ENCODE data around the gene IFNAR2.
"Not testable (repeated sequence)": the region's sequence is repeated elsewhere in the genome, so short reads cannot be mapped to it uniquely, and the experiment has no call there.

IFNAR2 gene

DNA sequence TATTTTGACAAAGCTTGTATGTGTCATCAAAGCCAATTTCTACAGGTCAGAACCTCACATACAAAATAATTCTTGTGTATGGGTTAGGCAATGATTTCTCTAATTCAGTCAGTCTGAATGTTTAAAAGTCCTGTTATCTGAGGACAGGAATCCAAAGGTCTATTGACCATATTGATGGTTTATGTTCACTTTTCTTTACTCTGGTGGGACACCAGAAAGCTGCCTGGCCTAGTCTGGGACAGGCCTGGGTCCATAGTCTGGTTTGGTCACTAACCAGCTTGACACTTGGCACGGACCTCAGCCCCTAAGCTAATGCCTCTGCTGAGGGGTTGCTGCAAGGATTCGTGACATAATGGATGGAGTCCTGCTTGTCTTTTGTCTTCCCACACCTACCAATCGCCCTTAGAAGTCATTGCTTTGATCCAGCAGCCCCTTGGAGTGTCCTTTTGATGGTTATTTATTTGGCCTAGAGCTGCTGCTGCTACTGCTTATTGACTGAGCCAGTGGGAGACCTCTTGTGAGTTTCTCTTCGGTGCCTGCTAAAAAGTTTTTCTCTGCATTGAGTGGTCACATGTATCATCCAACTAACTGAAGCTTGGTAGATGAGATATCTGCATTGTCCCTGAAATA, 15.7 kb downstream of the IFNAR2 start:
- no peak for DNase-seq

DNA sequence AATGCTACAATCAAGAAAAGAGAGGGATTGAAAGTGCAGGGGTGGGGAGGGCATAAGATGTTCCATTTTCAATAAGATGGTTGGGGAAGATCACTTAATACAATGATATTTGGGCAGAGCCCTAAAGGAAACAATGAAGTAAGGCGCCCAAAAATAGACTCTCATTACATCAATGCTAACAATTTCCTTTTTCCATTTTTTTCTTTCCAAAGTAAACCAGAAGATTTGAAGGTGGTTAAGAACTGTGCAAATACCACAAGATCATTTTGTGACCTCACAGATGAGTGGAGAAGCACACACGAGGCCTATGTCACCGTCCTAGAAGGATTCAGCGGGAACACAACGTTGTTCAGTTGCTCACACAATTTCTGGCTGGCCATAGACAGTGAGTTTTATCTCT, 16.8 kb downstream of the IFNAR2 start:
- no peak for DNase-seq

DNA sequence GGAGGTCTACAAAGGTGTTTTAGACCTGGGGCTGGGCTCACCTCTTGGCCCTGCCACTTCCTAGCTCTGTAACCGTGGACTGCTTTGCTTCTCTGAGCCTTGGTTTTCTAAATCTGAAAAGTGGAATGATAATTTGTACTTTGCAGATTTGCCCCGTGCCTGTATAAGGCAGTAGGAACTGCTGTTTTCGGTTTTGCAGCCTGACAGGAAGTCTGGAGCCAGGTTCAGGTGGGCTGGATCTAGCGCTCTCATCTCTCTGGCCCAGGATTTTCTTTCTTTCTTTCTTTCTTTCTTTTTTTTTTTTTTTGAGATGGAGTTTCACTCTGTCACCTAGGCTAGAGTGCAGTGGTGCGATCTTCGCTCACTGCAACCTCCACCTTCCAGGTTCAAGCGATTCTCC, 17.2 kb downstream of the IFNAR2 start:
- DNase-seq: no peak

DNA sequence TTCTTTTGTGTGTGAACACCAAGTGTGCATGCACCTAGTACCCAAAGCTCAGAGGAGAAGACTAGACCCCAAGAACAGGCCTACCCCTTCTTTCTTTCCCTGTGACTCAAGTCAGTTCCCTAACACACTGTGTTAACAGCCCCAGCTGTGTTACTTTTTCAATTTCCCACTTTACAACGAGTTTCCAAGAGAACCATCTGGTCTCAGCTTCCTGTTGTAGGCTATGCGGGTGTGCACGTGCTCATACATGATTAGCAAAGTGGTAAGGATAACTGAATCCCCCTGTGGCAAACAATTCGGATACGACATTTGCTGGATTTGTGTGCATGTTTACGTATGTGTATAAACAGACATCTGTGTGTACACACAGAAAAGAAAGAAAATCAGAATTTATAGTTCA, 17.9 kb downstream of the IFNAR2 start:
- no peak for DNase-seq

DNA sequence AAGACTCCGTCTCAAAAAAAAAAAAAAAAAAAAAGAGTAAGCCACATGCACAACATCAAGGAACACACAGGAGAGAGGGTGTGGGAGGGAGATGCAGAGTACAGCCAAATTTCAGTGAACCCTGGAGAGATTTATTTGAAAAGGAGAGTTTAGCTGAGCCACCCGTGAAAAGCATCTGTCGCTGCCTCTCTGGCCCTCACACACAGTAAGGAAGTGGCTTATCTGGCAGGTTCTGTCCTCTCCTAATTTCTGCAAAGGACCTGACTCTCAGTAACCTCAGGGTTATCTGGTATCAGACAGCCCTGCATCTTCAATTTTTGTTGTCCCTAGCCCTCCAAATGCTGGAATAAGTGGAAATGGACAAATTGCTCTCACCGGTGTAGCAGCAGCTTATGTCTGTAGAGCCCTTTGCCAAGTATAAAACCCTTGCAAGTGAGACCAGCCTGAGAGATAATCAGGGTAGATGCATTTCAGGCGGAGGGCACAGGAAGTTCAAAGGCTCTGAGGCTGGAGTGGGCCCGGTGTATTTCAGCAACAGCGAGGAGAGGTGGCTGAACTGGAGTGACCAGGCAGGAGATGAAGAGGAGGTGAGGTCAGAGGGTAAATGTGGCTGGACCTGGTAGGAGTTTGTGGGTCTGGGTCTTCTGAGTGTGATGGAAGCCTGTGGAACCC, 19.7 kb downstream of the IFNAR2 start:
- DNase-seq: no peak

DNA sequence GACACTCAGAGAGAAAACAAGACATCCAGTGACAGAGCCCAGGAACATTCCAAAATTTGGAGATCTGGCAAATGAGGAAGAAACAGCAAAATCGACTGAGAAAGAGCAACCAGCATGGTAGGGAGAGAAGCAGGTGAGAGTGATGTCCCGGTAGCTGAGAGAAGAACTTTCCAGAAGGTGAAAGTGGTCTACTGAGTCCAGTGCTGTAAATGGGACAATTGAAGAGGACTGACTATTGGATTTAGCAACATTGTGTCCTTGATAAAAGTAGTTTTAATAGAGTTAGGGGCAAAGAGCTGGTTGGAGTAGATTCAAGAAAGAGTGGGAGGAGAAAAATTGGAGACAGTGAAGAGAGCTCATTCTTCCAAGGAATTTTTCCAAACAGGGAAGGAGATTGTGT, 21.4 kb downstream of the IFNAR2 start:
- DNase-seq: no peak

DNA sequence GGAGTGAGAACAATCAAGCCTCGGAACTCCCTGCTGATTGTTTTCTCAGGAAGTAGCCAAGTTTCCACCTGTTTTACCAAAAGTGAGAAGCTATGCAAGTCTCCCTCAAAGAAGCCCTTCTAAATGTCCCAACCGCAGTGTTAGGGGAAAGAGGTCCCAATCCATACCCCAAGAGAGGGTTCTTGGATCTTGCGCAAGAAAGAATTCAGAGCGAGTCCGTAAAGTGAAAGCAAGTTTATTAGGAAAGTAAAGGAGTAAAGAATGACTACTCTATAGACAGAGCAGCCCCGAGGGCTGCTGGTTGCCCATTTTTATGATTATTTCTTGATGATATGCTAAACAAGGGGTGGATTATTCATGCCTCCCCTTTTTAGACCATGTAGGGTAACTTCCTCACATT, 23.6 kb downstream of the IFNAR2 start:
- DNase-seq: not testable (repeated sequence)

DNA sequence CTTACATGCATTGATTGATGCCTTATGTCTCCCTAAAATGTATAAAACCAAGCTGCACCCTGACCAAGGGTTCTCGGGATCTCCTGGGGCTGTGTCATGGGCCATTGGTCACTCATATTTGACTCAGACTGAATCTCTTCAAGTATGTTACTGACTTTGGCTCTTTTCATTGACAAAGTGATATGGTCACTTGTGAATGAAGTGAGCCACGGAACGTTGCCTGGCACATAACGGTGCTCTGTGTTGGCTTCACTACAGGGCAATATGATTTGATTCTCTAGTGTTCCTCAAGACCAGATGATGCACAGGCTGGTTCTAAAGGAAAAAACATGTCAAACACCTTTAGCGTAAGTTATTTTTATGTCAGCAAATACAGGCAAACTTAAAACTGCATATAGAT, 25.0 kb downstream of the IFNAR2 start:
- no peak for DNase-seq

DNA sequence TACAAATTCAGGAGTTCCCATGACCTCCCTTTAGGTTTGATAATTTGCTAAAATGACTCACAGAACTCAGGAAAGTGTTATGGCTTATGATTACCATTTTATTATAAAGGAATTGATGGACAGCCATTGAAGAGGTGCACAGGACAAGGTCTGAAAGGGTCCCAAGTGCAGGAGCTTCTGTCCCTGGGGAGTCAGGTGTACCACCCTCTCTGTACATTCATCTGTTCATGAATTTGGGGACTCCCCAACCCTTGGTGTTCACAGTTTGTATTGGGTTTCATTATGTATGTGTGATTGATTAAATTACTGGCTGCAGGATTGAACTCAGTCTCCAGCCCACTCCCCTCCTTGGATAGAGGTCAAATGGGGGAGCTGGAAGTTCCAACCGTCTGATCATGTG, 25.7 kb downstream of the IFNAR2 start:
- DNase-seq: no peak

DNA sequence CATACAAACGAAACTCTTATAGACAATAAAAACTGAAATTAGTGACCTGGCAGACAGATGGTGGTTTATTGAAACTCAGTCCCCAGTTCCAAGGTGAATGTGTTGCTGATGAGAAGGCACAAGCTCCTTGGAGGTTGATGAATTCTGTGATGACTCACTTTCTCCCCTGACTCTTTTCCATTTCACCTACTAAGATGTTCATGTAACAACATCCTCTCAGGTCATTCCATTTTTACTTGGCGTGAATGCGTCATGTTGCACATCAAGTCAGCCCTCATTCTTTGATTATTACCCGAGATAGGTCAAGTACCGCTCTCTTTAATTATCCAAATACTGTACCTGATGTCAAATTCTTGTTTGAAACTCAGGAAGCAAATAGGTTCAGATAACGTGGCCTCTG, 26.3 kb downstream of the IFNAR2 start:
- no peak for DNase-seq

DNA sequence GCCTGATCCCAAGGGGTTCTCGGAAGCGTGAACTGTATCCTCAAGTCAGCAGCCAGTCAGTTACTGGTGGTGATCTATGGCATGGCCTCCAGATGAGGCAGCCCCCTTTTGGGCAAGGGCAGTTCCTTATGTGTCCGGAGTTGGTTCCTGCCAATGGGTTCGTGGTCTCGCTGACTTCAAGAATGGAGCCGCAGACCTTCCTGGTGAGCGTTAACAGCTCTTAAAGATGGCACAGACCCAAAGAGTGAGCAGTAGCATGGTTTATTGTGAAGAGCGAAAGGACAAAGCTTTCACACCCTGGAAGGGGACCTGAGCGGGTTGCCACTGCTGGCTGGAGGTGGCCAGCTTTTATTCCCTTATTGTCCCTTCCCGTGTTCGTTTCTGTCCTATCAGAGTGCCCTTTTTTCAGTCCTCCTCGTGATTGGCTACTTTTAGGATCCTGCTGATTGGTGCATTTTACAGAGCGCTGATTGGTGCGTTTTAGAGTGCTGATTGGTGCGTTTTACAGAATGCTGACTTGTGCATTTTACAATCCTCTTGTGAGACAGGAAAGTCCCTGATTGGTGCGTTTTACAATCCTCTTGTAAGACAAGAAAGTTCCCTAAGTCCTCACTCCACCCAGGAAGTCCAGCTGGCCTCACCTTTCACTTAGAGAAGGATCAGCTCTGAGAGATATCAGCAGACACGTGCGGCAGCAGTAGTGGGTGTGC, 27.5 kb downstream of the IFNAR2 start:
- DNase-seq: no peak

DNA sequence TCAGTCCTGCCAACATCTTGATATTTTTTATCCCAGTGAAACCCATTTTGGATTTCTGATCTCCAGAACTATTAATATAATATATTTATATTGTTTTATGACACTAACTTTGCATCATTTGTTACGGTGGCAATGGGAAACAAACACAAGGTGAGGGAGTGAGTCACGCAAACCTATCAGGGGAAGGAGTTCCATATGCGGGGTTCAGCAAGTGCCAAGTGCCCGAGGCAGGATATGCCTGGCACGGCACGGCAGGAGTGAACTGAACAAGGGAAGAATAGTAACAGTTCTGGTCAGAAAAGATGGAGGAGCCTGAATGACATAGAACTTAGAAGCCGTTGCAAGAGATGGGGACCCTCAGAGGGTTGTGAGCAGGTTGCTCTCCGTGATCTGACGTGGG, 28.7 kb downstream of the IFNAR2 start:
- no peak for DNase-seq

DNA sequence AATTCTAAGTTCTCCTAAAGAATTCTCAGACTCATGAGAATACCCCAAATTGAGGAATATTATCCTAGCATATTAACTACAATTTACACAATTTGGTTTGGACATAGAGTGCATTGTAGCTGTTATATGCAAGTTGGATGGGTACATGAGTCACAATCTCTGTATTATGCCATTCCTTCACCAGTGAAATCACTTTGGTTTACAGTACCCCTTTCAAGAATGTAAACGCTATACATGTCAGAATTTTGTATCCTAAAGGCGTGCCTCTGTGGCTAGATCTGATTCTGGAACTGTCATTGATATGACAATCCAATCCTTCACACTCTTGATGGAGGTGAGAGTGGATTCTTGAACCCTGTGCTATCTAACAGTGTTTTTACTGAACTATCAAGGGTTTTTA, 29.7 kb downstream of the IFNAR2 start:
- DNase-seq: no peak

DNA sequence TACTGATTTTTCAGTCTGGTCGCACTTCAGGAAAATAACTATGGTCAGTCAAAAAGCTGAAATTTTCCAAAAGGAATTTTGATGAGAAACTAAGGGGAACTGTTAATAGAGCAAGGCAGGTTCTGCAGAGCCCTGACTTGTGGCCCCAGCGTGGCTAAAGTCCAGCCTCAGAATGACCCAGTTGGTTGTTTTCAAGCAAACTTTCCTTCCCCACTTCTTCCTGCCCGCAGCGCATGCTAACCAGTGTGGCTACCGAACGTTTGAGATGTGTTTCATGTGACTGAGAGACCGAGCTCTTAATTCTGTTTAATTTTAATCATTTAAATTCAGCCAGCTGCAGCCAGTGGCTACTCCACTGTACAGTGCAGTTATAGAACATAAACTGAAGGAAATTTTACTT, 30.3 kb downstream of the IFNAR2 start:
- DNase-seq: no peak

DNA sequence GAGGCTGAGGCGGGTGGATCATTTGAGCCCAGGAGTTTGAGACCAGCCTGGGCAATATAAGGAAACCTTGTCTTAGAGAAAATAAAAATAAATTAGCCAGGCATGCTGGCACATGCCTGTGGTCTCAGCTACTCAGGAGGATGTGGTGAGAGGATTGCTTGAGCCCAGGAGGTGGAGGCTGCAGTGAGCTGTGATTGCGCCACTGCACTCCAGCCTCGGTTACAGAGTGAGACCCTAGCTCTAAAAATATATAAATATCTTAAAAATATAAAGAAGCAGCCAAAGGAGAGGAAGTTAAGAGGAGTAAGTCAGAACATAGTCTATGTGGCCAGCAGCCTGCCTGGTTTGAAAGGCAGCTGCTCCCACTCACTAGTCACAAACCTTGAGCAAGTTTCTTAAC, 31.9 kb downstream of the IFNAR2 start:
- no peak for DNase-seq

DNA sequence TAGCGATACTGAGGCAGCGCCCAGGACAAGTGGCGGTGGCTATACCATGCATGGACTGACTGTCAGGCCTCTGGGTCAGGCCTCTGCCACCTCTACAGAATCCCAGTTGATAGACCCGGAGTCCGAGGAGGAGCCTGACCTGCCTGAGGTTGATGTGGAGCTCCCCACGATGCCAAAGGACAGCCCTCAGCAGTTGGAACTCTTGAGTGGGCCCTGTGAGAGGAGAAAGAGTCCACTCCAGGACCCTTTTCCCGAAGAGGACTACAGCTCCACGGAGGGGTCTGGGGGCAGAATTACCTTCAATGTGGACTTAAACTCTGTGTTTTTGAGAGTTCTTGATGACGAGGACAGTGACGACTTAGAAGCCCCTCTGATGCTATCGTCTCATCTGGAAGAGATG, 33.2 kb downstream of the IFNAR2 start:
- no peak for DNase-seq

DNA sequence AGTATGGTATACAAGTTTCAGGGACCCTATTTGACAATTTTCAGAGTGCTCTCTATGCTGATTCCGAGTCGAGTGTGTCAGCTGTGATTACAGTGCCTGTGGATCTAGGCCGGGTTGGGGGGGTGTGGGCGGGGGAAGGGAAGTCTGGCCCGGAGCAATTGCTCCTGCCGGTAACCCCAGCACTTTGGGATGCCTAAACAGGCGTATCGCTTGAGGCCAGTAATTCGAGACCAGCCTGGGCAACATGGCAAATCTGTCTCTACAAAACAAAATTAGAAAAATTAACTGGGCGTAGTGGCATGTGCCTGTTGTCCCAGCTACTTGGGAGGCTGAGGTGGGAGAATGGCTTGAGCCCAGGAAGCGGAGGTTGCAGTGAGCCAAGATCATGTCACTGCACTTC, 34.8 kb downstream of the IFNAR2 start:
- no peak for DNase-seq

DNA sequence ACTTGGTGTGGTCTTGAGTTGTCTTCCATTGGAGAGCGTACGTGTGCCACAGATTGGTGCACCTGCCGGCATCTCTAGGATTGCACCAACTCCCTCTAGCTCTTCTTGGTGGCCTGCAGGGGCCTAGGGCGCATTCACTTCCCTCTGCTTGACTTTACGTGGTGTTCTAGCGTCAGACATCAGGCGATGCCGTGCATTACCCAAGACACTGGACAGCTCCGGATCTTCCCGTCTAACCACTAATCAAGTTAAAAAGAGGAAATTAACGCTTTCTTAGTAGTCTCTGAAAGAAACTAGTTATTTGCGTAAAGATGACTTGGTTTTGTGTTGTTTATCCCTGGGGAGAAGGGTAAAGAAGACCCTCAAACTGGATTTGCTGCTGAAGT, 35.9 kb downstream of the IFNAR2 start:
- peak; percentile 48 for DNase-seq

DNA sequence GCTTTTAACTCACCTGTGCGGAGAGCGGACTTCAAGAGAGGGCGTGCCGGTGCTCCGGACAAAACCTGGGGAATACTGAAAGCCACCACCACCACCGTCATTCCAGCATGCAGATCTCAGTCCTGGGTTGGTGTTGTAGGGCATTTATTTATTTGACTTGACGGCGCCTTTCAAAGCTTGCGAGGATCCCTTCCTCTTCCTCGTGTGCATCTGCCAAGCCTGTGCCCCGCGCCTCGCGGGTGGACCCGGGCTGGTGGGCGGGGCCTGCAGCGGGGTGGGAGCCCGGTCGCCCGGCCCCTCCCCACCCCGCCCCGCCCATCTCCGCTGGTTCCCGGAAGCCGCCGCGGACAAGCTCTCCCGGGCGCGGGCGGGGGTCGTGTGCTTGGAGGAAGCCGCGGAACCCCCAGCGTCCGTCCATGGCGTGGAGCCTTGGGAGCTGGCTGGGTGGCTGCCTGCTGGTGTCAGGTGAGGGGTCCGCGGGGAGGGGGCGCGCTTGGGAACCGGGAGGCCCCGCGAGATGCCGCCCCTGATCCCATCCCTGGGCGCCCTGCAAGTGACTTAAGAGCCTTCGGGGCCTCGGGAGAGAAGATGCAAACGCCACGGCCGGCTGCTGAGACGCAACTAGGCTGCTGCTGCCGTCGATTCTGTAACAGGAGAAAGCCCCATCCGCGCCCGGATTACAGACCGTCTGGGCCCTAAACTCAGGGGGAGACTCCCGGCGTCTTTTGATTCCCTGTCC, 36.5 kb downstream of the IFNAR2 start, which contains the start of gene IL10RB:
TSS of gene IL10RB (plus strand) at position 318 of the 739 bp plus-strand sequence. CDS start at position 417, 99 bp downstream.
- DNase-seq: peak; percentile 50

DNA sequence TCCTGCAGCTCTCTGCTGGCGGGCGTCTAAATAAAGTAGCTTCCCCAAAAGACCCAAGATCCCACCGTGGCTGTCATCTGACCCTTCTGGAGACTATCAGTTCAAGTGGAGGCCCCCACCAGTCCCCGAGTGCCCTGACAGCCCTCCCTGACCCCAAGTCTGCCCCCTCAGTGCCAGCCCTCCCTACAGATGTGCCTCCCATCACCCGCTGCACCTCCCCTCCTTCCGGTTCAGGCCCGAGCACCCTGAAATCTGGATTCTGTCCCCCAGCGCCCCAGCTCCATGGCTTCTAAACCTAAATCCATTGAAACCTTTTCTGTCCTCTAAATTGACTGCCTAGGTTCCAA, 37.0 kb downstream of the IFNAR2 start:
- DNase-seq: no peak

DNA sequence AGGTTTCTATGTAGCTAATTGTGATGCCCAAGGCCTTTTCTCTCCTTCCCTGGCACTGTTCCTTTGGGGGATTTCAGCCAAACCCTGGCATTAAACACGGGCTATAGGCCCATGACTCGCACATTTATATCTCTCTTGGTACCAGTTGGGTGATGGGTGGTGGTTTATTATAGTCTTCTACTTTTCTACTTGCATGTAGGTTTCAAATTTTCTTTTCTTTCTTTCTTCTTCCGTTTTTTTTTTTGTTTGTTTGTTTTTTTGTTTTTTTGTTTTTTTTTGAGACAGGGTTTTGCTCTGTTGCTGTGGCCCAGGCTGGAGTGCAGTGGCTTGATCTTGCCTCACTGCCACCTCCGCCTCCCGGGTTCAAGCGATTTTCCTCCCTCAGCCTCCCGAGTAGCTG, 37.5 kb downstream of the IFNAR2 start:
- no peak for DNase-seq

DNA sequence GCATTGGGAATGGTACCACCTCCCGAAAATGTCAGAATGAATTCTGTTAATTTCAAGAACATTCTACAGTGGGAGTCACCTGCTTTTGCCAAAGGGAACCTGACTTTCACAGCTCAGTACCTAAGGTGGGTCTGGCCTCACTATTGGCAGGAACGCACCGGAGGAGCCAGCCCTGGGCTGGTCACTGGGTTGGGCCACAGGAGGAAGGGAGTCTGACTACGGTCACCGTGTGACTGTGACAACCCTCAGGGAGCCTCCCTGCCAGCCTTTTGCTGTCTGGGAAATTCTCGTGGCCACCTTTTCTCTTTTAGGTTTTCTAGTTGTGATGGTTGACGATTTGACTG, 38.6 kb downstream of the IFNAR2 start:
- DNase-seq: no peak

DNA sequence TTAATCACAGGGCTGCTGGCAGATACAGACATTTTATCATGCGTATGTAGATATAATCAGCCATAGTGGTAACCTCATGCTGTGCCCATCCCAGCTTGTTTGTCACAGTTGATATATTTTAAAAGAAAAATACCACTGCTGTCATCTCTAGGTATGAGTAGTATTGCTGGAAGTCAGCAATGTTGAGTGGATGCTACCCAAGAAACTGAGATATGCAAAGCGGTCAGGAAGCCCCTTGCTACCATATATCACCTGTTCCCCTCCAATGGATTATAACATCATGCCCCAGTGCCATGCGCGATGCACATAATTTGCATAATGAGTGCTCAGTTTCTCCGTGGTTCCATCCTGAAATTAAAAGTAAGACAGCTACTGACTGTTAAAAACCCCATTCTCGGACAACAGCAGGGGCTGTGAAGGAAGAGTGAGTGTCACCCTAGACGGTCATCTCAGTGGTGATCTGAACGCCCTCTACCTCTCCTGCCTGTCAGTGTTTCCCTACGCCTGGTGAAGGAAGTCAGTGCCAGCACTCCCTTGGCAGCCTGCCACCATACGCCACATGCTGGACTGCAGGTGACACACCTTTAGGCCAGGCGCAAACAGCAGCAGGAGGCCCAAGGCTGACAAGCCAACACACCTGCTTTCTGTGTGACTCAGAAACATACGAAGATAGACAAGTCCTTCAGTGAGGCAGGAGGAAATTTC, 39.2 kb downstream of the IFNAR2 start:
- DNase-seq: peak; percentile 91

Measured in DMS153 (cell line).